ENCODE results near the gene HACE1.
A peak's percentile ranks its signal among the peaks of the same experiment; 100 is the strongest.

The HACE1 gene

DNA sequence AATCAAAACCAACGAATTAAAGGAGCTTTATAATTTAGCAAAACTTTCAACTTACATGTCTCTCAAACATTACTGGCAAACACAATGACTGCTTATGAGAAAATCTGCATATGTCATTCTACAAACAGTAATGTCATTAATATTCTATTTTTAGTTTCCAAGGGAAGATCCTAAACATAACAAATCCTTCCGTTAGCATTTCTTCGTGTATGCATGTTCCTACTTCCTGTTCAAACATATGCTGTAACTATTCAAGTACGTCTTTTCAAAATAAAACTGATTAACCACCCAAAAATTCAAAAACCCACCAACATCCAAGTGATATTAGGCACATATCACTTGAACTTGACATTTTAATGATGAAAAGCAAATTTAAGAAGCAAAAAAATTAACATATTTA is 131.3 kb downstream of the HACE1 start:
- DNase-seq, result no peak

DNA sequence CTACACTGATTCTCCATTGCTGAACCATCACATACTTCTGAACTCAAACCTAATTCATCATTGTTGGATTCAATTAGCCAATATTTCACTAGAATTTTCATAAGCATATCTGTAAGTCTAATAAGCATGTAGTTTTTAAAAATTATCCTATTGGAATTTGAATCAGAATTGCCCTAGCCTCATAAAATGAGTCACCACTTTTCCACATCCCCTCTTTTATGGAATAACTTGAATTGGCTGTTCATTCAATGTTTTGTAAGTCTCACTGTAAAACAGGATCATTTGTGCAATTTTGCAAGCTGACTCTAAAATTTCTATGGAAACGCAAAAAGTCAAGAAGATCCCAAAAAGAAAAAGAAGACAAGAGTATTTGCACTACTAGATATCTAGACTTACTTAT is 141.0 kb downstream of the HACE1 start:
- DNase-seq, result no peak

DNA sequence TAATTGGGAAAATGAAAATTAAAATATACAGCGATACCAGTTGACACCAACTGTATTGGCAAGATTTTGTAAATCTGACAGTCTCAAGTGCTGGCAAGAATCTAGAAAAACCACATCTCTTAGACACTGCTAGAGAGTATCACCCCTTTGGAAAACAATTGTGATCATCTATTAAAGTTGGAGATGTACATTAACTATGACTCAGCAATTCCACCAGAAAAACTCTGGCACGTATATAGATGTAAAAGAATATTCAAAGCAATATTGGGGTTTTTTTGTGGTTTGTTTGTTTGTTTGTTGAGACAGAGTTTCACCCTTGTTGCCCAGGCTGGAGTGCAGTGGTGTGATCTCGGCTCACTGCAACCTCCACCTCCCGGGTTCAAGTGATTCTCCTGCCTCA is 142.9 kb downstream of the HACE1 start:
- DNase-seq, result no peak

DNA sequence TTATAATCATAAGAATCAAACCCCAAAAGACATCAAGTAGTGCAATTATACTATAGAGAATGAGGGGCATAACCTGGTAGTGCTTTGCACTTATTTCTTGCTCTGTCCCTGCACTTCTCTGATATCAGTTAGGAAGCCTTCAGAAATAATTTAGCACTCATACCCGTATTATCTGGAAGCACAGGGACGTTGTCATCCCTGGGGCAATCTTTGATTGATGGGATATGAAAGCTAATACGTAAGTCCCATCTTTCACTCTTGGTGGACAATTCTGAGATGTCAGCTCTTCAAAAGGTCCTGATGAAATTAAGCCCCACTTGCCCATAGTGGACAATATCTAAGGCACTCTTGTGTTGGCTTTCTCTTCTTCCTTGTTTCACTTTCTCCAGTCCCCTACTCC is 144.9 kb downstream of the HACE1 start:
- no peak for DNase-seq

DNA sequence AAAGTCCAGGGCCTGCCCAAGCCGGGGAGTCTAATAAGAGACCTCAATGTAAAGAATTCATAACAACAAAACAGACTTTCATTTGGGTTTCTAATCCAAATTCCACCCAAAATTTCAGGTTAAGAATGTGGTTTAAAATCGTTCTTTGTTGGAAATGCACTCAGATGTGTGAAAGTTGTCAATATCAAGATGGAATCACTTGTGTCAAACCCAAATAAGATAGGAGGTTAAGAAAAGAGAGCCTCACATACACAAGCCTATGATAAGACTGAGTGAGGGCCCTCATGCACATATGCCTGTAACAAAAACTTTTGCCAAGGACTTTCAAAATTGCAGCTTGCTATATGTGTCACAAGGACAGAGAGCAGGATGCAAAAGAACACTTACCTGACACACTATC is 145.7 kb downstream of the HACE1 start:
- no peak for DNase-seq

DNA sequence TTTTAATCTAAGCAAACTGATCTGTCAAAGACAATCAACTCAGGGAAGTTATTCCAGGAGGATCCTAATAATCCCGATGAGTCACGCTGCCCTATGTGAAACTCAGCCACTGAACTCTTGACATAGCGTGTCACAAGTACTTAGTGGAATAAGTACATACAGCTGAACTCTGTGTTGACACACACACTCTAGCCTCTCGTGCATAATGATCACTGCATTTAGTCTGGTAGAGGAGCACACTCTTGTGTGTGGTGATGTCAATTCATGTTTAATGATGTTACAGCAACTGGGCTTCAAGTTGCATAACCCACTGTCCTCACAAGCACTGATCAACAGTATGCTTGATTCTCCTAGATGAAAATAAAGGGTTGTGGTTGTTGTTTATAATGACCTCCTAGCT is 148.3 kb downstream of the HACE1 start:
- no peak for DNase-seq

DNA sequence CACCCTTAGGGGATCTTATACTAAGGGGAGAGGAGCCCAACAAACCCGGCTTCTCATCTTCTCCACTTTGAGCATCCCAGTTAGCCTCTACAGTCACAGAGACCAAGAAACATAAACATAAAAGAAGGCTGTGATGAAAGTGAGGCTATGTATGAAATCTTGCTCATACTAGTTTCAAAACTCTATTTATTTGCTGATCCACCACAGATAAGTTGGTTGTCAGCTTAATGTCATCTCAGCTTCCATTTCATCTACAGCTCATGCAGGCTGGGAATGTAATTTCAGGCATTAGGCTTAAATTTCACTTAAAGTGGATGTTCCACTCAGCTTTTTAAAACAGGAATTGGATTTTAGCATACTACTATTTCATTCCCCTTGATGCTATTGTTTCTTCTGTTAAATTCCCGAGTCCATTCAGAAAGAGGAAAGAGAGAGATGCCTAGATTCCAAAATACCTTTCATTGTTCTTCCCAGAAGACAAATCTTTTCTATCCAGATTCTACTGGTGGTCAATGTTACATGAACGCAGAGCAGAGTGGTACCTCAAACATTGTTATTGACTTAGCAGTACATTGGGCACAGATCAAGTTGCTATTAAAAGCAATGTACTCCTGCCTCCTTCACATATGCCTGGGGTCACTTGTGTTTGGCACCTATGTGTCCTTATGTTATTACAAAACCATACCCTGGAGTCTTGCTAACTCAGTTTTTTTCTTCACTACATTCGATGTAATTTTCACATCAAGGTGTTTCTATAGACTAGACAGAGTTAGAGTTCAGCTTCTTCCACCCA is 149.0 kb downstream of the HACE1 start:
- no peak for DNase-seq

DNA sequence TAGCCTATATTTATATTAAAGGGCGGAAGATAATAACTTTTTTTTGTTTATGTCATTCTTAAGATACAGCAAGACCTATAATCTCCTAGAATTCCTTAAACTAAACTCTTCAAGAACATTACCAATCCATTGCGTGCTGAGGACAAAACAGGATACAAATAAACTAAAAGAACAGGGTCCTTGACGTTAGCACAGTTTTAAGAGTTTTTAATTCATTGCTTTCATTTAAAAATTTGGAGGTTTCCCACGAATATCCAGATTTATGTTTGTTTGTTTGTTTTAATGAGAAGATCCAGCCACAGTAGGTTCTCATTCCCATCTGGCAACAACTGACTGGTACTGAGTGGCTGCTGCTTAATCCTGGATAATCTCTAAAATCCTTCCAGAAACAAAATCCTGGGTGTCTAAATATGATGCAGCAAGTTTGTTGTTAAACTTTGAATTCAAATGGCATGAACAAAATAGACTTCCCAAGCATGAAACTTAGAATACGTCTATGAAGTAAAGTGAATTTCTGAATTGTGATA is 153.7 kb downstream of the HACE1 start:
- no peak for DNase-seq

DNA sequence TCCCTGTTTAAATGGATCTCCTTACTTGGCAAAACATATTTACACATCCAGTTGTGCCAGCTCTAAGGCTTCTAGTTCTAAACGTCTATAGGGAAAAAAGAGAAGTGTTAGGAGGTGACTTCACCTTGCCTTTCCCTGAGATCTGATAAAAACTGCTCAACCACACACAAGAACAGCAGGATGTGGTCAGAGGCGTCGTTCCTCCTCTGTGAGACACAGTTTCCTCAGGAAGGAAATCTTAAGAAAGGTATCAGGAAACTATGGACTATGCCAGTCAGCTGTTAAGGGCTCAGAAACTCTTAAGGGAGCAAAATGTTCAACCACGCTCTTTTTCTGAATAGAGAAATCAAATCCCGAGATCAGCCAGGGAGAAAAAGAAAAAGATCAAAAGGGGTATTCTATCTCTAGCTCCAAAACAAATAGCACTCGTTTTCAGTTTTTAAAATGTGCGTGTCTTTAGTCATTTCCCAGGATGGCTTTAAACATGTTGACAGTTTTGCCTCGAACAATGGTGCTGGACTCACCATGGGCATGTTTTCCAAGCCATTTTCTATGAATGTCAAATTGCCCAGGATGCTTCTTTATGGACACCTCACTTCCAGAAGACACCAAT is 154.5 kb downstream of the HACE1 start:
- peak; percentile 84 for DNase-seq

DNA sequence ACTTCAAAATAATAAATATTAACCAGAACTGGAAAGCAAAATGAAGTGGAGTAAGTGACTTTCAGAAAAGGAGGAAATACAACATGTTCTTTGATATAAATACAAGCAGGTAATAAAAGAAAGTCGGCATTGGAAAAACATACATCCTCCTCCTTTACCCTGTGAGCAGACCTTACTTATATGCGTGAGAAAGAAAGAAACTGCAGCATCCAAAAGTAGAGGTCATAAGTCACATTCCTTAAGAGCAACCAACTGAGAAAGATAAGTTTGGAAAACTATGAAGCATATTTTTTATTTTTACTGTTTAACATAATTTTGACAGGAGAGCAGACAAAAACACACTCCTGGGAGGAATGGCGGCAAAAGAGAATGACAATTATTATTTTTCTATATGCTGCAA is 155.5 kb downstream of the HACE1 start:
- DNase-seq, result no peak

DNA sequence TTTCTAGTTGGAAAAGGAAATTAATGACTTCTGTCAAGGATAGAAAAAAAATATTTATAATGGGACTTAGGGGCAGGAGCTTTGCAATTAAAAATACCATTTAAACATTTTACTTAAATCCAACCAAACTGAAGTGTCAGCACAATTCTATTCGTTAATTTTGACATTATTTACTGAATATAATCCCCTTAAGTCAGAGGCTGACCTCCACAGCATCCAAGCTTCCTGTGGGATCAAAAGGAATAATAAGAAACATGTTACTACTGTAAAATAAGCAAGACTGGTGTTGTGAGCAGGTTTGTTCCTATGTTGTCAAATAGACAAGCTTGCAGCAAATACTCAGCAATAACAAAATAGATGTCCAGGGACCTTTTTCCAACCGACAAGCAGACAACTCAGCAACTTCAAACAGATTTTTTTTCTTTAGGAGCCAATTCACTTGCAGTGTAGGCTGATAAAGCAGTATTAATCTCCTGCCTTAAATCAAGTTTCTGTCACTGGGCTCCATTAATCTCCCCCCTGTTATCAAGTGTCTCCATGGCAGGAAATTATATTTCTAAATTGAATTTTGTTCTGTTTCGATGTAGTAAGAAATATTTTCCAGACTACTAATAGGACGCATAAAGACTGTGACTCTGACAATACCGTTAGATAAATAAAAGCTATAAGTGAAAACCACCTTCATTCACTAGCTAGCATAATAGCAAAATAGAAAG is 157.4 kb downstream of the HACE1 start:
- no peak for DNase-seq

DNA sequence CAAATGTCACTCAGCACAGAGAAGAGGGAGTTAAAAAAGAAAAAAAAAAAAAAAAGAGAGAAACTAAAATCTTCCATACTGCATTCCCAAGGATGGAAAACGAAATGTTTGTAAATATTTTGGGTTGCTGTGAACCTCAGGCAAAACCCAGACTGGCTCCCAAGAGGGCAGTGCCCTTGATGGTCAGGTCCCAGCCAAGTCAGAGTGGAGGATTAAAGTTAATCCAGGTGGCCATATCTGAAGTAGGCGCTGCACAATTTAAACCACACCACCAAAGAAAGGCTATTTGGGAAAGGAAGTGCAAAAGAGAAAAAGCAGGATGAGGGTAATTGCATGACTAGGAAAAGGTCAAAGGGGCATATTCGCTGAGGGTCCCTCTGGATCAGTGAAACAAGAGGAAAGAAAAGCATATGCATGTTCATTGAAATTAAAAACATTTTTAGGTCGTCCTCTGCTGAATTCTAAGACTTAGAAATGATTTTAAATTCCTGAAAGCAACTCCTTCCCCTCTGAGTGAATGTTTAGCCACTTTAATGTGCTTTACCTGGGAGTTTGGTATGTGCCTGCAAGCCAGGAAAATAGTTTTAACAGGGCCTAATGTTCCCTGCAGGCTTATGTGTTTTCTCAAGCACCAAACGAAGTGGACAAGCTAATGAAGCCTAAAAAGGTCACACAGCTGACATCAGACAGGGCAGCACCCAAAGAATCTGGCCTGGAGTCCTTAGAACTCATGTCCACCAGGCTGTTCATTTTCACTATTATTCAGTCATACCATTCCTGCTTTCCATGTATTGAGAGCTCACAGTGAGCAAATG is 159.1 kb downstream of the HACE1 start:
- no peak for DNase-seq

DNA sequence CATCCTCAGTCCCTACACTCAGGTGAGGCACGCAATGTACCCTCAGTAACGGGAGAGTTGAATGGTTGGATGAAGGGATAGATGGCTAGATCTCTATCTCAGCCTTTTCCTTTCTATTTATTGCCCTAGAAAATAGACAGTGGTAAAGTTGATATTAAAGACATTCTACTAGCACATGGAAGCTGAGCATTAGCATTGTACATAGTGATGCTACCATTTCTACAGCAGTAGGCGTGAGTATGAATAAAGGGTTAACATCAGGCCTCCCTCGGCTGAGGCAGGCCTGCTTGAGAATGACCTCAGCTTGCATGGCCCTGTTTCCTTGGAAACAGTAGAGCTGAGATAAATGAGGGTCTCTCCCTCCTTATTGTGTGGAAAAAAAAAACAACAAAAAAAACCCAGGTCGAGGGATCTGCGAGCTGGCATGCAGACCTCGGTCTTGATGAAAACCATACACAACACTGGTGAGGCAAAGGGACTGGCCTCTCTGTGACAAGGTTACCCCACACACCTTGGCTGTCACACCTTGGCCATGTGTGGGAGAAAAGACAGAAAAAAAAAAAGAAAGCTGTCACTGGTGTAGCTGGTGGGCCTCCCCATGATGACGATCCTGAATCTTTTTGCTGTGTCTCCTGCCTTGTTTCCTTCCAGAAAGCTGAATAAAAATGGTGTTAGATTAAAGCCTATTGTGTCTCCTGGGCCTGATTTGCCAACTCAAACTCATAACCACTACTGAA is 160.0 kb downstream of the HACE1 start:
- DNase-seq, result no peak

DNA sequence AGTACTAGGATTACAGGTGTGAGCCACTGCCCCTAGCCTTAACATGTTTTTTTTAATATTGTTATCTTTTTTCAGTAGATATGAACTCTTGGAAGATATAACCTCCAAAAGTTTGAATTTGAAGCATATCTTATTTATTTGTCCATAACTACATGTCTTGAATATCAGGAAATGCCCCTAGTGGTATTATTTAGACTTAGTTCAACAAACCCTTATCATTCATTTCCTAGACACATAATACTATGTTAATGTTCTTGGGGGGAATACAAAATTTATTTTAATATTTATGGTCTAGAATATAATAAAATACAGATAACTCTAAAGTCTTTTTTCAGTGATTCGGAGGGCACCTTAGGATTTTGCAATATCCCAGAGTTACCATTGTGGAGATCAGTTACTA is 160.7 kb downstream of the HACE1 start:
- DNase-seq, result no peak

DNA sequence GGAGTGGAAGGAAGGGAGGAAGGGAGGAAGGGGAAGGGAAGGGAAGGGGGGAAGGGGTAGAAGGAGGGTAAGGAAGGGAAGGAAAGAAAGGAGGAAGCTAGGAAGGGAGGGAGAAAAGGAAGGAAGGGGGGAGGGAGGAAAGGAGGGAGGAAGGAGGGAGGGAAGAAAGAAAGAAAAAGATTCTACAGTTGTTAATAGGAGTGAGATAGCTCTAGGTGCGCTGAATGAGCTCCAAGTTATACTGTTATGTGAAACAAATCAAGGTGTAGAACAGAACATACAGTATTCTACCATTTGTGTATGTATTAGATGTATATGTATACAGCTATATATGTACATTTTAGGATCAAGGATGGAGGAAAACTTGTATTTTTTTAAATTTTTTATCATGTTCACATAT is 167.7 kb downstream of the HACE1 start:
- DNase-seq, result no peak

DNA sequence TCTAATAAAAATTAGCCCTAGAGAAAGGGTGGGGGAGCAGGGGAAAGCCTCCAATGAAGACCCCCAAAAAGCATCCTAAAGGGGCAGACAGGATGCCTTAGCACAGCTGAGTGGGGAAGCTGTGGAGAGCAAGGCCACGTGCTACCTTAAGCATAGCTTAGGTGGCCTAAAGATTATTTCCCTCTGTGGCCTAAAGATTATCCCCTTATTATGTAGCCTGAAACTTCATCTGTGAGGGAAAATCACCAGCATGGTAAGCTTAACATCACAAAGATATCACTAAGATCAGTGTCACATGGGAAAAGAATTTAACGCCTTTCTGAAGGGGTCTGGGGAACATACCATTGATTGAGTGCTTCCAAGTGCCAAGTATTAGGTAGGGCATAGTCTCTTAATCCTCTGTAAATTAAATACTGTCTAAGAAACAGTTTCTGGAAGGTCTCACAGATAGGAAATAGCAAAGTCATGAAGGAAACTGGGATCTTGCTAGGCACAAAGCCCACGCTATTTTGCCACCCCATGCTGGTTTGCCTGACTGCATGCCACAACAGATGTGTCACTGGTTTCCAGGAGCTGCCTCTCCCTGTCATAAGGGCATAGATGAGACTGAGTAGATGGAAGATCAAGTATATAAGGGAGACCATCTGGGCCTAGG is 170.0 kb downstream of the HACE1 start:
- DNase-seq, result no peak

DNA sequence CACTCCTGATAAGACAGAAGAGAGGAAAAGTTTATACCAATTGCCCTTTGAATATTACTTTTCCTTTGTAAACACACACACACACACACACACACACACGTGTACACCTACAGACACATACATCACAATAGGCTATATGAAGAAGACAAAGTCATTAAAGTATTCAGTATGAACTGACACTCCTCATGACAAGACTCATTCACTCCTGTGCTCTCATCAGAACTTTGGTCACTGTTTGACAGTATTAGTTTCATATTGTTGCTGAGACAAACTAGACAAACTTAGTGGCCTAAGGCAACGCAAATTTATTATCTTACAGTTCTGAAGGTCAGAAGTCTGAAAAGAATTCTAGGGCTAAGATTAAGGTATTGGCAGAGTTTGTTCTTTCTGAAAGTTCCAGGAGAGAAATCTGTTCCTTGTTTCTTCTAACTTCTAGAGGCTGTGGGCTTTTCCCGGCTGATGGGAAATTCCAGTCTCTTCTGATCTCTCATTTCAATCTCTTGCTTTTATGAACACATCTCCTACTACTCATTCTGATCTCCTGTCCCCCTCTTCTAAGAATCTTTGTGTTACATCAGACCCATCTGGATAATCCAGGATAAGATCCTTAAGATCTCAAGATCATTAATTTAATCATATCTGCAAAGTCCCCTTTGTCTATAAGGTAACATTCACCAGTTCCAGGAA is 171.3 kb downstream of the HACE1 start:
- no peak for DNase-seq

DNA sequence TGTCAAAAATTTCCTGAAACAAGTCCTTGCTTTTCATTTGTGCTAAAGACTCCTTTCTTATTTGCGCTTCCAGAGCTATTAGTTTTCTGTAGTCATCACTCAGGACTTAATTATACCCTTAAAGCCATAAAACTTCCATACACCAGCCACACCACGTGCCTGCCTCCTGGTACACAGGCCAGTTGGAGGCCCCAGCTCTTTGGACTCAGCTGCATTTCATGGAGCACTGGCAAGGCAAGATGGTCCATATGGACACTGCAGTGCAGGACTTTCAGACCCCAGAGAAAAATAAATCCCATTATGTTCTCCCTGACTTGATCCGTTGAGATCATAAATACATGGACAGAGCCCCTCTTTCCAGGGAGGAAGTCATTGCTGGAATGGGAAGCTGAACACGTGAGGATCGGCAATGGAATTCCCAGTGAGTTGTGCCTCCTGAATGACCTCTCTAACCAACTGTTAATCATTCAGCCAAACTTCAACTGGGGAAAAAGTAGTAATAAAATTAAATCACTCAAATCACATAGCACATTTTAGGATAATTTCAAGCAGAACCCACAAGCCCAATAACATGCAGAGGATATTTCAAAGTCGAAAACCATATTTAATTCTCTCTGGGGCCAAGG is 173.1 kb downstream of the HACE1 start:
- no peak for DNase-seq

DNA sequence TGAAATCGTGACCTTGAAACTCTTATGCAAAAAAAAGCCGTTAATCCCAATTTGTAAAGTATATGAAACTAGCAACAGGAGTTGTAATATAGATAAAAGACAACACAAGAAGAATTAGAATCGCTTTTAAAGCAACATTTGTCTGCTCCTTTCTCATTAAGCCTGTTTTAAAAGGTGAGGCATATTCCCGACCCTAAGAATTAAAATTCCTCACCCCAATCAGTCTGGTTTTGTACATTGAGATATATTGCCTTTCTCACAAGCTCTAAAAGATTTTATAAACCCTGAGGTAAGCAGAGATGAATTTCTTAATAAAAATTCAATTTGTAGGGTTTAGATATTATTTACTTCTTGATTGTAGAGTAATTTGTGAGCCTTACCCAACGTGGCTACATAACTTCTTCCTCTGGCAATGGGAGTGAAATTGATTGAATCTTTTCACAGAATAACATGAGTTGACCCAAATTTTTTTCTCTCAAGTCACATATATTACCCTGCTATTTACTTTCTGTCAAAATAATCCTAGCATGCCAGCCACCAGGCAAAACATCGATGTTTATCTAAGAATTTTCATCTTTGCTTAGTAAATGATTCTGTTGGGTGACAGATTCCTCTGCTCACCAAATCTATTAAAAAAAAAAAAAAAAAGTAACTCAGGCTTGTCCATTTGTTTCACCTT is 173.7 kb downstream of the HACE1 start:
- DNase-seq, result no peak

DNA sequence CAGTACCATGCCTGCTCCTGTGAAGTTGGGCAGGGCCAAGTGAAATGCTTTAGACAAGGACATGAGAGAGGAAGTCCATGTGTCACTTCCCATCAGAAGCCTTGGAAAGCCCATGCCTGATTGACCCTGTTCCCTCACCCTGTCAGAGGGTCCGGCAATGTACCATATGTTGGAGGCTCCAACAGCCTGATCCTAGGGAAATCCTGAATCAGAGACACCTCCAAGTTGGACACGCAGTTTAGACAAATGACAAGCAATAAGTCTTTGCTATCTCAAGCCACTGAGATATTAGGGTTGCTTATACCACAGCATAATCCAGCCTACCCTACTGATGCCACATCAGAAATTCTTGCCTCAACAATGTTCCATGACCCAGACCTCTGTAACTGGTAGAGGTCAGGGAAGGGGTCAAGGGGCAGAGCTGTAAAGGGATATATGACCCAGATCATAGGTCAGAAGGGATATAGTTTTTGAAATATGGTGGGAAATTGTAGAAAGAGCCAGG is 174.8 kb downstream of the HACE1 start:
- no peak for DNase-seq

All from KG1 (cell line).